Stimulated activated CD8-positive, alpha-beta memory T cell treated with anti-CD3 and anti-CD28 coated beads, Interleukin-12 subunit alpha, Interleukin-12 subunit beta, amount 100 ng/mL, for 1 hour (primary cell): ENCODE results near the gene RBM39.
"Not testable (repeated sequence)": the region's sequence is repeated elsewhere in the genome, so short reads cannot be mapped to it uniquely, and the experiment has no call there.

ENCODE experiments used
- DNase-seq: peaks from one replicate; pipeline ENCODE4 v3.0.0-alpha.2; 2020; ENCODE audit warnings: low read depth

RBM39 gene

GRCh38 chr20:35750611-35751010, 8.6 kb upstream of the RBM39 start:
- no peak for DNase-seq

- DNase-seq: not testable (repeated sequence)
These were observed 2.4 kb upstream of the RBM39 start for GRCh38 chr20:35744492-35744841.

GRCh38 chr20:35743693-35744491, 1.8 kb upstream of the RBM39 start:
- DNase-seq: no peak

- DNase-seq: no peak
These were observed 872 bp upstream of the RBM39 start for GRCh38 chr20:35742741-35743523.

GRCh38 chr20:35739294-35740163, 2.5 kb downstream of the RBM39 start:
- no peak for DNase-seq

GRCh38 chr20:35738410-35739179, 3.5 kb downstream of the RBM39 start:
- no peak for DNase-seq

- DNase-seq: no peak
These were observed 4.2 kb downstream of the RBM39 start for GRCh38 chr20:35737865-35738333.

GRCh38 chr20:35735826-35736470, 6.1 kb downstream of the RBM39 start:
- no peak for DNase-seq

GRCh38 chr20:35734777-35735649, 7.0 kb downstream of the RBM39 start:
- no peak for DNase-seq

GRCh38 chr20:35734374-35734773, 7.7 kb downstream of the RBM39 start:
- no peak for DNase-seq

- DNase-seq: no peak
These were observed 9.4 kb downstream of the RBM39 start for GRCh38 chr20:35732644-35732982.

- no peak for DNase-seq
These were observed 10.0 kb downstream of the RBM39 start for GRCh38 chr20:35731862-35732643.

- no peak for DNase-seq
These were observed 10.6 kb downstream of the RBM39 start for GRCh38 chr20:35731469-35731788.

GRCh38 chr20:35730583-35731468, 11.2 kb downstream of the RBM39 start:
- no peak for DNase-seq

GRCh38 chr20:35729836-35730582, 12.1 kb downstream of the RBM39 start:
- DNase-seq: no peak

GRCh38 chr20:35729283-35729807, 12.7 kb downstream of the RBM39 start:
- no peak for DNase-seq
